Type B pancreatic cell (in vitro differentiated cells): ENCODE measurements around the gene CCDC87. TPM values are rescaled to one million over a fixed set of nuclear protein-coding genes. Genes with fewer than 3 reads are reported as not detected.
A peak's percentile ranks its signal among the peaks of the same experiment; 100 is the strongest.
"Not testable (repeated sequence)": the region's sequence is repeated elsewhere in the genome, so short reads cannot be mapped to it uniquely, and the experiment has no call there.

Experiments
- DNase-seq: peaks from one replicate; pipeline ENCODE4 v3.0.0; 2021; ENCODE audit warnings: mixed read lengths; ENCODE audit not compliant: unreplicated experiment; ENCODE audit errors: extremely low spot score
- H3K27ac Mint-ChIP-seq: 2 replicates; pipeline ENCODE4 v1.8.0; 2021; ENCODE audit warnings: mild to moderate bottlenecking, mixed read lengths
- H3K27me3 Mint-ChIP-seq: 2 replicates; pipeline ENCODE4 v1.8.0; 2021; ENCODE audit warnings: mixed read lengths
- H3K36me3 Mint-ChIP-seq: 2 replicates; pipeline ENCODE4 v1.8.0; 2021; ENCODE audit warnings: mixed read lengths
- H3K4me1 Mint-ChIP-seq: one replicate; pipeline ENCODE4 v1.8.0; 2021; ENCODE audit warnings: mixed read lengths; ENCODE audit not compliant: unreplicated experiment
- H3K4me3 Mint-ChIP-seq: 2 replicates; pipeline ENCODE4 v1.8.0; 2021; ENCODE audit warnings: mild to moderate bottlenecking, mixed read lengths
- H3K9me3 Mint-ChIP-seq: 2 replicates; pipeline ENCODE4 v1.8.0; 2021; ENCODE audit warnings: mixed read lengths
- CTCF ChIP-seq: fragments of 200-600 bp; sonication (generic); conservative IDR thresholded peaks from 2 replicates; pipeline ENCODE4 v1.5.0; 2021; ENCODE audit warnings: antibody characterized with exemption, mild to moderate bottlenecking
- long read RNA-seq: library from polyadenylated mRNA; unstranded; transcript quantifications from one replicate; pipeline ENCODE4 v2.0.0, GENCODE V29; 2020
- total RNA-seq: library from RNA; stranded (reverse); gene quantifications from 2 replicates; pipeline ENCODE4 v1.2.1, GENCODE V29; 2021; ENCODE audit warnings: low replicate concordance

The CCDC87 gene
- 0.94 and 1.1 TPM in 2 replicates for total RNA-seq
- long read RNA-seq, partial matches to known transcripts, result 0 of 1 reads
- long read RNA-seq, other reads (novel, unspliced or antisense), result 0 of 1 reads

- TF ChIP-seq CTCF, result peak; percentile 79
- H3K27me3 Mint-ChIP-seq, result no peaks in the 10 kb centered on the region
- peak within 1 kb of the TSS; percentile 94 for H3K27ac Mint-ChIP-seq
- peak; percentile 98 for DNase-seq
- H3K9me3 Mint-ChIP-seq, result peaks cover 4% of the 10 kb centered on the region
- no peaks in the 10 kb centered on the region for H3K36me3 Mint-ChIP-seq
- H3K4me1 Mint-ChIP-seq, result peaks cover 13% of the 10 kb centered on the region
- peak within 1 kb of the TSS; percentile 100 for H3K4me3 Mint-ChIP-seq
Measured at GRCh38 chr11:66592457-66593302, at the start of gene CCDC87, which contains the start of gene CCS. CCDC87 (minus strand) TSS chr11:66593063; CDS start chr11:66593015, 48 bp downstream. CCS (plus strand) TSS chr11:66593185; CDS start chr11:66593262, 77 bp downstream.

- Mint-ChIP-seq H3K36me3 (peaks cover 61% of the 10 kb centered on the region), H3K4me1 (peaks cover 59% of the 10 kb centered on the region), H3K4me3 (peak overlapping the region; percentile 99), H3K27me3 (no peaks in the 10 kb centered on the region), H3K27ac (peak overlapping the region; percentile 5), H3K9me3 (no peaks in the 10 kb centered on the region)
- TF ChIP-seq CTCF, result no peak
- DNase-seq, result no peak
Measured at GRCh38 chr11:66641834-66642233, 49.0 kb upstream of the CCDC87 start.

- DNase-seq, H3K27me3 Mint-ChIP-seq, H3K9me3 Mint-ChIP-seq: not testable (repeated sequence)
- H3K4me3 Mint-ChIP-seq, result peak overlapping the region; percentile 99
- H3K27ac Mint-ChIP-seq, result peak overlapping the region; percentile 99
- H3K4me1 Mint-ChIP-seq, result peaks cover 54% of the 10 kb centered on the region
- peaks cover 46% of the 10 kb centered on the region for H3K36me3 Mint-ChIP-seq
Measured at GRCh38 chr11:66639814-66640340, 47.0 kb upstream of the CCDC87 start.

- Mint-ChIP-seq H3K36me3 (peaks cover 46% of the 10 kb centered on the region), H3K4me1 (peaks cover 52% of the 10 kb centered on the region), H3K4me3 (peak overlapping the region; percentile 99), H3K27me3 (no peaks in the 10 kb centered on the region), H3K27ac (peak overlapping the region; percentile 99), H3K9me3 (no peaks in the 10 kb centered on the region)
- peak; percentile 45 for TF ChIP-seq CTCF
- DNase-seq, result no peak
Measured at GRCh38 chr11:66639066-66639813, 46.4 kb upstream of the CCDC87 start.

- peak; percentile 17 for TF ChIP-seq CTCF
- Mint-ChIP-seq H3K4me1 (peaks cover 48% of the 10 kb centered on the region), H3K36me3 (peaks cover 44% of the 10 kb centered on the region), H3K27ac (peak within 1 kb of the TSS; percentile 99), H3K27me3 (no peaks in the 10 kb centered on the region), H3K9me3 (no peaks in the 10 kb centered on the region), H3K4me3 (peak within 1 kb of the TSS; percentile 99)
- DNase-seq, result peak; percentile 96
Measured at GRCh38 chr11:66638177-66639065, 45.6 kb upstream of the CCDC87 start, which contains the start of gene RBM4. RBM4 (plus strand) TSS chr11:66638703; CDS start chr11:66639712, 1,009 bp downstream.
